HG03442 (cell line): ENCODE results near the gene TTC9.
A peak's percentile ranks its signal among the peaks of the same experiment; 100 is the strongest.

ENCODE experiments used
- ATAC-seq: cut with Tn5 transposase; IDR thresholded peaks from one replicate; pipeline ENCODE4 v1.9.1; 2021; ENCODE audit warnings: mild to moderate bottlenecking, moderate library complexity; ENCODE audit not compliant: unreplicated experiment

Gene TTC9

GRCh38 chr14:70641548-70642302, at the start of gene TTC9:
Gene TTC9 (plus strand): TSS chr14:70641916. CDS start chr14:70642130, 214 bp downstream.
- ATAC-seq, result peak; percentile 25

GRCh38 chr14:70594461-70594860, 47.3 kb upstream of the TTC9 start:
- ATAC-seq, result no peak

GRCh38 chr14:70595443-70596185, 46.1 kb upstream of the TTC9 start:
- ATAC-seq, result no peak

- no peak for ATAC-seq
Observed at GRCh38 chr14:70597731-70598130, 44.0 kb upstream of the TTC9 start.

- no peak for ATAC-seq
Observed at GRCh38 chr14:70599345-70599744, 42.4 kb upstream of the TTC9 start.

GRCh38 chr14:70600382-70601157, 41.1 kb upstream of the TTC9 start, which contains the start of gene MED6:
Gene MED6 (minus strand): TSS chr14:70600655. CDS start chr14:70600637, 18 bp downstream.
- peak; percentile 83 for ATAC-seq

GRCh38 chr14:70601162-70601561, 40.6 kb upstream of the TTC9 start:
- ATAC-seq, result no peak

- ATAC-seq, result no peak
Observed at GRCh38 chr14:70602254-70602653, 39.5 kb upstream of the TTC9 start.

GRCh38 chr14:70611216-70611615, 30.5 kb upstream of the TTC9 start:
- ATAC-seq, result no peak

GRCh38 chr14:70616646-70617045, 25.1 kb upstream of the TTC9 start:
- ATAC-seq, result no peak

GRCh38 chr14:70618314-70618713, 23.4 kb upstream of the TTC9 start:
- no peak for ATAC-seq

GRCh38 chr14:70619708-70620107, 22.0 kb upstream of the TTC9 start:
- no peak for ATAC-seq

- no peak for ATAC-seq
Observed at GRCh38 chr14:70622111-70622712, 19.5 kb upstream of the TTC9 start.

GRCh38 chr14:70624972-70625371, 16.7 kb upstream of the TTC9 start:
- ATAC-seq, result no peak

GRCh38 chr14:70631948-70632347, 9.8 kb upstream of the TTC9 start:
- ATAC-seq, result no peak

GRCh38 chr14:70635971-70636595, 5.6 kb upstream of the TTC9 start:
- ATAC-seq, result no peak

GRCh38 chr14:70638416-70638815, 3.3 kb upstream of the TTC9 start:
- no peak for ATAC-seq

- ATAC-seq, result peak; percentile 56
Observed at GRCh38 chr14:70640938-70641547, 673 bp upstream of the TTC9 start.

GRCh38 chr14:70642303-70643235, 853 bp downstream of the TTC9 start:
- peak; percentile 26 for ATAC-seq
